ENCODE results near the gene ZNF75A. TPM values are rescaled to one million over a fixed set of nuclear protein-coding genes. Genes with fewer than 3 reads are reported as not detected.

Gene ZNF75A
- total RNA-seq, 2 donors from 2014 or later: 12.9 to 15.3 TPM

DNA sequence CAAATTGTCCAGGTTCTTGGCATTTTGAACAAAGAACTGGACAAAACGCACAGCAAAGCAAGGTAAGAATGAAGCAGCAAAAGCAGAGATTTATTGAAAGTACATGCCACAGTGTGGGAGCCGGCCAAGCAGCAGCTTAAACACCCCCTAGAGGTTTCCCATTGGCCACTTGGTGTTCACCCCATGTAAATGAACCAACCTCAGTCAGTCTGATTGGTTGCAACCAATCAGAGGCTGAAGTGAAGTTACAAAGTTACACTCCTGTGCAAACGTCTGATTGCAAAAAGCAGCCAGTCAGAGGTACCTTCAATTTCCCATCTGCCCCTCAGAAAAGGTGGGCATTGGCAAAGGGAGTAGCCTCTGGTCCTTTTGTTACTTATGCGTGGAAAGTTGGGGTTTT lies 30.8 kb upstream of the ZNF75A start:
- DNase-seq: no peak

DNA sequence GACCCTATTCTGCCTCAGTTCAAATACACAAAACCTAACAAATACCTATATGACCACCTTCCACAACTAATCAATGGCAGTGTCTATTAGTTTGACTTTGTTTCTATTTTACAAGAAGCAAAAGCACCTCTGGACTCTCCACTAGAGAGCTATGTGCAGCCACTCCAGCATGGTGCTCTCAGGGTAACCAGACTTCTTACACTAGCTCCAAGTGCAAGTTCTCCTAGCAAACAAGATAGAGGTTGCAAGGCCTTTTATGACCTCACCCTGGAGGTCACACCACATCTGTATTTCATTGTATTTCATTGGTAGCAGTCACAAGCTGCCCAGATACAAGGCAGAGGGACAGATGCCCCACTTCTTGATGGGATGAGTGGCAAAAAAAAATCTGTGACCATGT lies 30.4 kb upstream of the ZNF75A start:
- Histone ChIP-seq H3K27me3 (no peaks in the 10 kb centered on the region), H3K4me1 (no peaks in the 10 kb centered on the region), H3K4me3 (no peak overlapping the region), H3K27ac (no peak overlapping the region), H3K36me3 (replicated peaks in 1 of 2; ENCODE audit: insufficient read depth in 1 of 2, low read depth in 2 of 2) (no peaks in the 10 kb centered on the region), H3K9me3 (no peaks in the 10 kb centered on the region)
- DNase-seq (no peak), ATAC-seq (no peak)
- intact Hi-C loops (cut with DNase I): no loop called here
- TF ChIP-seq, protein P1, sequence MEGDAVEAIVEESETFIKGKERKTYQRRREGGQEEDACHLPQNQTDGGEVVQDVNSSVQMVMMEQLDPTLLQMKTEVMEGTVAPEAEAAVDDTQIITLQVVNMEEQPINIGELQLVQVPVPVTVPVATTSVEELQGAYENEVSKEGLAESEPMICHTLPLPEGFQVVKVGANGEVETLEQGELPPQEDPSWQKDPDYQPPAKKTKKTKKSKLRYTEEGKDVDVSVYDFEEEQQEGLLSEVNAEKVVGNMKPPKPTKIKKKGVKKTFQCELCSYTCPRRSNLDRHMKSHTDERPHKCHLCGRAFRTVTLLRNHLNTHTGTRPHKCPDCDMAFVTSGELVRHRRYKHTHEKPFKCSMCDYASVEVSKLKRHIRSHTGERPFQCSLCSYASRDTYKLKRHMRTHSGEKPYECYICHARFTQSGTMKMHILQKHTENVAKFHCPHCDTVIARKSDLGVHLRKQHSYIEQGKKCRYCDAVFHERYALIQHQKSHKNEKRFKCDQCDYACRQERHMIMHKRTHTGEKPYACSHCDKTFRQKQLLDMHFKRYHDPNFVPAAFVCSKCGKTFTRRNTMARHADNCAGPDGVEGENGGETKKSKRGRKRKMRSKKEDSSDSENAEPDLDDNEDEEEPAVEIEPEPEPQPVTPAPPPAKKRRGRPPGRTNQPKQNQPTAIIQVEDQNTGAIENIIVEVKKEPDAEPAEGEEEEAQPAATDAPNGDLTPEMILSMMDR (IDR thresholded peaks at IDR 0.05): no peak
- TF ChIP-seq POLR2A (IDR thresholded peaks at IDR 0.05): no peak

More for the DNA sequence above, 30.8 kb upstream of the ZNF75A start:
- H3K4me3 ChIP-seq: no peak overlapping the region
- H3K27me3 ChIP-seq: no peaks in the 10 kb centered on the region
- no peaks in the 10 kb centered on the region for H3K4me1 ChIP-seq
- 41 to 42% methylated on average over 4 of the region's 4 CpGs for WGBS, 2 donors
- H3K36me3 ChIP-seq (replicated peaks in 1 of 2; ENCODE audit: insufficient read depth in 1 of 2, low read depth in 2 of 2): no peaks in the 10 kb centered on the region
- H3K9me3 ChIP-seq: no peaks in the 10 kb centered on the region
- intact Hi-C loops (cut with DNase I): no loop called here
- ATAC-seq: peak; percentile 50
- no peak overlapping the region for H3K27ac ChIP-seq
- TF ChIP-seq POLR2A (IDR thresholded peaks at IDR 0.05): no peak

DNA sequence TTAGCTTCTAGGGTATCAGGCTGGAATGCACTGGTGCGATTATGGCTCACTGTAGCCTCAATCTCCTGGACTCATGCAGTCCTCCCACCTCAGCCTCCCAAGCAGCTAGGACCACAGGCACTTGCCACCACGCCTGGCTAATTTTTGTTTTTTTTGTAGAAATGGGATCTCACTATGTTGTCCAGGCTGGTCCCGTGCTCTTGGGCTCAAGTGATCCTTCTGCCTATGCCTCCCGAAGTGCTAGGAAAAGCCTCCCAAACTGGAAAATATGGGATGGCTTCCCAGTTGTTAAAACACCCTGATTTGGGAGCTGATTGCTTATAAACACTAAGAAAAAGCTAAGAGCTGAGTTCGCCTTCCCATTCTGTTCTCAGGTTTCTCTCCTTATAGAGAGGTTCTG lies 28.6 kb upstream of the ZNF75A start:
- TF ChIP-seq, protein P1 (IDR thresholded peaks at IDR 0.05): no peak
- TF ChIP-seq POLR2A (IDR thresholded peaks at IDR 0.05): no peak
- no peak for ATAC-seq
- intact Hi-C loops (cut with DNase I): no loop called here
- DNase-seq: no peak
- H3K27ac ChIP-seq: no peak overlapping the region
- peaks cover 10% of the 10 kb centered on the region for H3K4me1 ChIP-seq
- H3K9me3 ChIP-seq: no peaks in the 10 kb centered on the region
- no peak overlapping the region for H3K4me3 ChIP-seq
- no peaks in the 10 kb centered on the region for H3K36me3 ChIP-seq (replicated peaks in 1 of 2; ENCODE audit: insufficient read depth in 1 of 2, low read depth in 2 of 2)
- H3K27me3 ChIP-seq: no peaks in the 10 kb centered on the region
- 78 to 83% methylated on average over 5 of the region's 5 CpGs for WGBS, 2 donors

DNA sequence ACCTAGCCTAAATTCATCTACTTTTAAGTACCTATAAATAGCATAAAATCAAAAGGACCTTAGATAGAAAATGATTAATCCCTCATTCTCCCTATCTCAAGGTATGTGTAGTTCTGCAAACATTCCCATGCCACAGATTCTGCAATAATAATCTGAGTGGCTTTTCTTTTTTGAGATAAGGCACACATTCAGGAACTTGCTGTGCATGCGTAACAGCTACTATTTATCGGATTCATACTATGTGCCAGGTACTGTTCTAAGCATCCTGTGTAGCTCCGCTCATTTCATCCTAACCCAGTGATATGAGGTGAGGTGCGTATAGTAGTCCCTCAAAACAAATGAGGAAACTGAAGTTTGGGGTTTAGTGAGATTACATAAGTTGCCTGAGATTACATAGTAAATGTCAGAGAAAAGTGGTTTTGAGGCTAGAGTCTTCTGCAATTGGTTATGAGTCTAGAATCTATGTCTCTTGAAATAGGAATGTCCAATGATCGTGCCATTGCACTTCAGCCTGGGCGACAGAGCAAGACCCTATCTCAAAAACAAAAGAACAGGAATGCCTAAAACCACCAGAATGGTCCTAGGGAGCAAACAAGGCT lies 24.0 kb upstream of the ZNF75A start:
- ATAC-seq (no peak), DNase-seq (no peak)
- intact Hi-C loops (cut with DNase I): no loop called here
- Histone ChIP-seq H3K27me3 (no peaks in the 10 kb centered on the region), H3K36me3 (replicated peaks in 1 of 2; ENCODE audit: insufficient read depth in 1 of 2, low read depth in 2 of 2) (peaks cover 0 to 6% of the 10 kb centered on the region in 2 donors), H3K4me3 (no peak overlapping the region), H3K4me1 (peaks cover 38% of the 10 kb centered on the region), H3K9me3 (no peaks in the 10 kb centered on the region), H3K27ac (peak overlapping the region in 2 of 4 donors; percentile 19 to 100)
- no peak for TF ChIP-seq POLR2A (IDR thresholded peaks at IDR 0.05)
- TF ChIP-seq, protein P1 (IDR thresholded peaks at IDR 0.05): no peak
- 42 to 43% methylated on average over 6 of the region's 6 CpGs for WGBS, 2 donors

DNA sequence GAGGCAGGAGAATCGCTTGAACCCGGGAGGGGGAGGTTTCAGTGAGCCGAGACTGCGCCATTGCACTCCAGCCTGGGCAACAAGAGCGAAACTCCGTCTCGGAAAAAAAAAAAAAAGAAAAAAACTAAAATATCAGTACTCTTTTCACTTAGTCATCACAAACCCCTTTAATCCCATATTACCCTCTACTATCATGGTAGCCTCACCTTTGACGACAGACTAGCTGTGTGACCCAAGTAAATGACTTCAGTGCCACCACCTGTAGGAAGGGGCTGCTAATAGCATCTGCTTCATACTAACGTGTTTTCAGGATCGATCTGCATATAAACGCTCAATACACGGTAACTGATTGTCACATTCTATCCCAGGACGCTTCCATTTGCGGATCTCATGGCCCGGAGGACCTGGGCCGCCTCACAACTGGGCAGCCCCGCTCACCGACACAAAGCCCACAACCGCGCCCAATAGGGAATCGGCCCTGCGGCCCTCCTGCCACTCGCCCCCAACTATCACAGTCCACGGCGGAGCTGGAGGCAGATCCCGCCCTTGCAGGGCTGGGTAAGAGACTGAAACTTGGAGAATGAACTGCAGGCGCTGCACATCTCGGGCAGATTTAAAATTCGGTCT lies 23.1 kb upstream of the ZNF75A start:
- peak overlapping the region; percentile 56 to 67 for H3K4me3 ChIP-seq
- intact Hi-C loops (cut with DNase I): no loop called here
- no peaks in the 10 kb centered on the region for H3K27me3 ChIP-seq
- H3K27ac ChIP-seq: peak overlapping the region; percentile 98 to 100 (median 100)
- TF ChIP-seq, protein P1 (IDR thresholded peaks at IDR 0.05): no peak
- no peak for TF ChIP-seq POLR2A (IDR thresholded peaks at IDR 0.05)
- peaks cover 0 to 6% of the 10 kb centered on the region in 2 donors for H3K36me3 ChIP-seq (replicated peaks in 1 of 2; ENCODE audit: insufficient read depth in 1 of 2, low read depth in 2 of 2)
- H3K4me1 ChIP-seq: peaks cover 38% of the 10 kb centered on the region
- H3K9me3 ChIP-seq: peaks cover 0 to 3% (median 0%) of the 10 kb centered on the region in 3 donors
- WGBS, 2 donors: 13 to 23% methylated on average over 15 to 29 of the region's 29 CpGs
- DNase-seq: no peak
- peak; percentile 38 for ATAC-seq
